NCI-H524 (cell line): ENCODE data around the gene COLEC11.

Experiments
- DNase-seq, 2 experiments: peaks; one replicate each; lab custom pipeline; 2025; lab: John Stamatoyannopoulos, UW

Gene COLEC11

DNA sequence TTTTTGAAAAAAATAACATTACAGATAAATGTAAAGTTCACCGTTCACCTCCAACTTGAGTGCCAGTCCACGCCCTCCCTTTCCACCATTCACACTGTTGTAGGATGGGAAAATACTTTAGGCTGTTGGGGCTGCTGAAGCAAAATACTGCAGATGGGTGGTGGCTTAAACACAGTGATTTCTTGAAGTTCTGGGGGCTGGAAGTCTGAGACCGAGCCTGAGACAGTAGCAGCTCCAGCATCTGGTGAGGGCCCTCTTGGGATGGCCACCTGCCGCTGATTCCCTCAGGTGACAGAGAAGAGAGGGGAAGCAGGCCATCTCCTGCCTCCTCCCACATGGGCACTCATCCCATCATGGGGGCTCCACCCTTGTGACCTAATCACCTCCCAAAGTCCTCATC is 80.8 kb downstream of the COLEC11 start:
- DNase-seq: no peak

DNA sequence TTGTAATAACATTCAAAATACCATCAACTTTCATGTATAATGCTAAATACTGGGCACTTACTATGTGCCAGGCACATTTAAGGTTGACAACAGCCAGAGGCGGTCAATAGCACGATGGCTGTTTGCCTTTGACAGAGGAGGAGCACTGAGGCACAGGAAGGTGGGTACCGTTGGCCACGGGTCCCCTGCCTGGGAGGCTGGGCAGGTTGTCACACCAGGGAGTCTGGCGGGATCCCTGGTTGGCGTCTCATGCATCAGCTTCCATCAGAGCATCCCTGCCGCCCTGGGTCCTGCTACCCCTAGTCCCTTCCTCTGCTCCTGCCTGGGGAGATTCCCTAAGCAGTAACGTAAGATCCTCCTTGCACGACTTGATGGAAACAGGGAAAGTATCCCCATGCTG is 82.5 kb downstream of the COLEC11 start:
- DNase-seq: no peak

DNA sequence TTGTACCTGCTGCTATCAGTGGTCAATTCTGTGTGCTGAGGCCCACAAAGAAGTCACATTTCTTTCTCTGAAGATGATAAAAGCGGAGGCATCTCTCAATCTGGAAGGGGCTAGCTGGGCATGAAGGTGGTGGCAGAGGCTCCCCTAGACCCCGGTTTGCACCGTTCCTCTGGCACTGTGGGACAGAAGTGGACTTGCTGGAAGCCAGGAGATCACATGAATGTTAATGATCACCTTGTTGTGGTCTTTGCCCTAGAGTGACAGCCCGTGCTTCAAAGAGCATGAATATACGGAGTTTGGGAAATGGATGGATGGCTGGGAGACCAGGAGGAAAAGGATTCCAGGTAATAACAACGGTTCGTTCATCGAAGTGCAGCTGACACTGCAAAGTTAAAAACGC is 83.3 kb downstream of the COLEC11 start:
- no peak for DNase-seq

DNA sequence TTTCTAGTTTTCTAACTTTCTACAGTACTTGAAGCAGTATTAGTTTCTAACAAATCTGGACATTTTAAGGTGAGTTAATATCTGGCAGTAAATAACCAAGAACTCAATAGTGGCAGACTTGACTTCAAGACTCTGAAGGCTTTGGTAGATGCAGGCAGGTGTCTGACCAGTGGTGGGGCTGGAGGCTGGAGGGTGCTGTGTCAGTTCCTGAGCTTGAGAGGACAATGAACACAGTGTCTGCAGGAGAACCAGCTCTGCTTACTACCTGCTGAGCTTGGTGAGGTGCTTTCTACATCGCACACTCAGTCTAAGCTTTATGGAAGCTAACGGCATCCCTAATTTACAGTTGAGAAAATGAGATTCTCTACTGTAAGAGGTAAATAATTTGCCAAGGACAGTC is 84.3 kb downstream of the COLEC11 start:
- no peak for DNase-seq

DNA sequence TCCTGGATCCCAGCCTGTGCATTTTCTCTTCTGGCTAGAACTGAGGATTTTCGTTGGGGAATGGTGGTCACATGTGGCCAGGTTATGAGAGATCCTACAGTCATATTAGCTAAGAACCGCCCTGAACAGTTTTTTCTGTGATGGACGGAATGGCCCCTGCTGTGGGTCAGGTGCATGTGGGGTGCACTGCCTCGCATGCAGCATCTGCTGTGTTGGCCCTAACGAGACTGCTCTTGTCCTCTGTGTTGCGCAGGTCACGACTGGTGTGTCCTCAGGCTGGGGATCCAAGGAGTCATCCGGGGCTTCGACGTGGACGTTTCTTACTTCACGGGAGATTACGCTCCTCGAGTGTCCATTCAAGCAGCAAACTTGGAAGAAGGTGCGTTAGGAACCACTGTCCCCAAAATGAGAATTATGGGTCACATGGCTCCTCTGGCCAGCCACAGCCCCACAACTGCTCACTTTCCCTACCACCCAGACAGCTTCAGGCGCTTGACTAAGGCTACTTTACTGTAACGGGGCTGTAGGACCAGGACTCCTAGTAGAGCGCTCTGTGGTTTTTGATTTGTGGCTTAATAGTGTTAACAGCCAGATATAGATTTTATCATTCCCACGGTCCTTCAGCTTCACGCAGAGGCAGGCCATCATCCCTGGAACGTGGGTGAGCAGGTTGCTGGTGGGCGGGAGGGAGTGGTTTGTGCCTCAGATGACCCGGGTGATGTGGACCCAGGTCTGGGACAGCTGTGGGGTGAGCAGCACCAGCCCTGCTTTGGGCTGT is 84.9 kb downstream of the COLEC11 start:
- DNase-seq: no peak

DNA sequence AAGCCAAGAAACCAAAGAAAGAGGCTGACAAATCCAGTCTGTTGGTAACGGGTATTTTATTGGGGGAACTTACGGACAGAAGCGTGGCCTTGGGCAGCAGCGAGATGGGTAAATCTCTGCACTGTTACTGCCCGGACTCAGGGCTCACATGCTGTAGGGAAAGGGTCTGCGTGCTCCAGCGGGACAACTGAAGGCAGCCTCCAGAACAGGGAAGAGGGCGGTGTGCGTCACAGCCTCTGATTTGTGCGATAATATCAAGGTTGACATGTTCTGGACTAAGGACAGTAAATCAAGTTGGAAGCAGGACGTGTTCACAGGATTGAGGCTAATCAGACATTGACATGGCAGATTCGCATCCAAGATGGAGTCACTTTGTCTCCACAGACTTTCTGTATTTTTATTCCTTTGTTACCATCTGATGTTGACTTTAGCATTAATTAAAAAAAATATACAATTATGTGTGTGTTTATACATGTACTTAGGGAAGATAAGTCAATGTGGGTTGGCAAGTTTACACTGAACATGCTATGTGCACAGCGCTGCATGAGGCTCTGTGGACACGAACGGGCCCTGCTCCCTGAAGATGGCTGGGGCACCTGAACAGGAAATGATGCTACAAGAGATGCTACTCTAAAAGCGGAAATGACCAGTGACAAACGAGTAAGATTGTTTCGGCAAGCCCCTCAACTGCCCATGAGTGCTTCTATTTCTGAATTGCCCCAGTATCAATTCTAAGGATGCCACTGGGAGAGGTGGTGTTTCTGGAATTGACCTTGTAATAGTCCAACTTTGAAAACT is 85.8 kb downstream of the COLEC11 start:
- no peak for DNase-seq

DNA sequence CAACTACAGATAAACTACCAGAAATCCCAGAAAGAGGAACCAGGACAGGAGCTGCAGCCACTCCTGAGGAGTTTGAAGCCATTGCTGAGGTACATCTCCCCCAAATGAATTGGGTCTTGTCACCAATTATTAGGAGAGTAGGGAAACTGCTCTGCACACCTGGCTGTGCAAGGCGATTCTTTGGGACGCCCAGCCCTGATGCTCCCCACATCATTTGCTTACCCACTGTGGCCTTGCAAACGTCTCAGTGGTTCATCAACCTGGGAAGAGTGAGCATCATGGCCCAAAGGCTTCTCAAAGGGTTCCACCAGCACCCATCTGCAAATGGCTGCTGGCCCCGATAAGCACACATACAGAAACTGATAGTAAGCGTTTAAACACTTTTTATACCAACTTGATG is 86.7 kb downstream of the COLEC11 start:
- DNase-seq: no peak

DNA sequence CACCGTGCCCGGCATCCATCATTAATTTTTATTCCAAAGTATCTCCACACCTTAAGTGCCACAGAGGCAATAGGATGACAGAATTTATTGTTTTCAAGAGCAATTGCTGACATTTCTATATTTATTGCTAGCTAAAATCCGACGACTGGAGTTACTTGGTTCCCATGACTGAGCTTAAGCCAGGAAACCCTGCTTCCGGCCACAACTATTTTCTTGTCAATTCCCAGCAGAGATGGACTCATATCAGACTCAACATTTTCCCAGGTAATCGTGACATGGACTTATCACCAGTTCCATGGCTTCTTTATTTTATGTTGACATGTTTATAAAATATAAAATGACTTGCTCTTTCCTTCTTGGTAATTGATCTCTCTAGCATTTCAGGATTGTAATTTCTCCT is 87.9 kb downstream of the COLEC11 start:
- DNase-seq: no peak

DNA sequence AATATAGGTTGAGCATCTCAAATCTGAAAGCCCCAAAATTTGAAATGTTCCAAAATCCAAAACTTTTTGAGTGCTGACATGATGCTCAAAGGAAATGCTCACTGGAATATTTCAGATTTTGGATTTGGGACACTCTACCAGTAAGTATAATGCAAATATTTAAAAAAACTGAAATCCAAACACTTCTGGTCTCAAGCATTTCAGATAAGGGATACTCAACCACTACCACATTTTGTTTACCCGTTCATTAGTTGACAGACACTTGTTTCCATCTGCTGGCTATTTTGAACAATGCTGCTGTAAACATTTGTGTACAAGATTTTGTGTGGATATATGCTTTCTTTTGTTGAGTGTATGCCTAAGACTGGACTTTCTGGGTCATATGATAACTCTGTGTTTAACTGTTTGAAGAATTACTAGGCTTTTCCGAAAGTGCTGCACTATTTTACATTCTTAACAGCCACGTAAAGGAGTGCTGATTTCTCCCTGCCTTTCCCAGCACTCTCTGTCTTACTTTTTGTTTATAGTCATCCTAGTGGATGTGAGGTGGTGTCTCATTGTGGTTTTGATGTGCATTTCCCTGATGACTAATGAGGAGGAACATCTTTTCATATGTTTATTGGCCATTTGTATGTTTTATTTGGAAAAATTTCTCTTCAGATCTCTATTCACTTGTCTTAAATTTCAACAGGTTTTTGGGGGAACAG is 89.0 kb downstream of the COLEC11 start:
- no peak for DNase-seq

DNA sequence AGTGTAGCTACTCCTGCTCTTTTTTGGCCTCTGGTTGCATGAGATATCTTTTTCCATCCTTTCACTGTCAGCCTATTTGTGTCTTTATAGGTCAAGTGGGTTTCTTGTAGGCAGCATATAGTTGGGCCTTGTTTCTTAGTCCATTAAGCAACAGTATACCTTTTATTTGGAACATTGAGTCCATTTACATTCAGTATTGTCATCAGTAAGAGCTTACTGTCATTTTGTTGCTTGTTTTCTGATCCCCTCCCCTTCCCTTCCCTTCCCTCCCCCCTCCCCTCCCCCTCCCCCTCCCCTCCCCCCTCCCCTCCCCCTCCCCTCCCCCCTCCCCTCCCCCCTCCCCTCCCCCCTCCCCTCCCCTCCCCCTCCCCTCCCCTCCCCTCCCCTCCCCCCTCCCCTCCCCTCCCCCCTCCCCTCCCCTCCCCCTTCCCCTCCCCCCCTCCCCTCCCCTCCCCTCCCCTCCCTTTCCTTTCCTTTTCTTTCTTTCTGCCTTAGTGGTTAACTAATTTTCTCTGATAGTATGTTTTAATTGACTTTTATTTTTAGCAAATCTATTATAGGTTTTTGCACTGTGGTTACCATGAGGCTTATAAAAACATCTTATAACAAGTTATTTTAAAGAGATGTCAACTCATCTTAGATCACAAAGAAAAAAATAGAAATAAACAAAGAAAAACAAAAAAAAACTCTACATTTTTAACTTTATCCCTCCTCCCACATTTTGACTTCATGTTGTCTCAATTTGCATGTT is 95.3 kb downstream of the COLEC11 start:
- no peak for DNase-seq

DNA sequence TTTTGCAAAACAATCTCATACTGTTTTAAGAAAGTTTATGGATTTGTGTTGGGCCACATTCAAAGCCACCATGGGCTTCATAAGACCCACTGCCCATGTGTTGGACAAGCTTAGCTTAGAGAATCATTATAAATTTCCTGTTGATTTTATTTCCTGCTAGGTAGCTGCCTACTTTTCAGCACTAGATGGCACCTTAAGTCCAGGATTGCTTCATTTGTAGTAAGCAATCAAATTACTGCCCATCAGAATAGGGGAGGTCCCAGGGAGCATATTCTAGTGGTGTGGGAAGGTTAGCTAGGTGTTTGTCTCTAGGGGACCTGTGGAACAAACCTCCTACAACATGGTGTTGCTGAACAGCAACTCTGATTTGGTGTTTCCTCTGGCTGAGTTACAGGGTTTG is 97.5 kb downstream of the COLEC11 start:
- peak; percentile 18 to 66 for DNase-seq
